Mucosa of descending colon (tissue), 3 donors: ENCODE results near the gene STK4. TPM values are rescaled to one million over a fixed set of nuclear protein-coding genes. Genes with fewer than 3 reads are reported as not detected.
"Not testable (repeated sequence)": the region's sequence is repeated elsewhere in the genome, so short reads cannot be mapped to it uniquely, and the experiment has no call there.

Source experiments
- ATAC-seq: fragments of 200-7000 bp; cut with Tn5 transposase; one replicate; pipeline ENCODE4 v1.9.1; 2020; ENCODE audit warnings: mild to moderate bottlenecking, moderate library complexity
- DNase-seq, 3 donors: peaks; one replicate each; pipeline ENCODE4 v3.0.0-alpha.2; 2020
- H3K36me3 ChIP-seq: fragments of 200-600 bp; one replicate; pipeline ENCODE4 v1.8.0; 2021; ENCODE audit warnings: low read depth, mild to moderate bottlenecking
- H3K4me1 ChIP-seq: fragments of 200-600 bp; one replicate; pipeline ENCODE4 v1.8.0; 2021; ENCODE audit warnings: low read depth, mild to moderate bottlenecking
- H3K4me3 ChIP-seq: fragments of 200-600 bp; one replicate; pipeline ENCODE4 v1.8.0; 2021; ENCODE audit warnings: mild to moderate bottlenecking
- H3K9me3 ChIP-seq: fragments of 200-600 bp; one replicate; pipeline ENCODE4 v1.8.0; 2021; ENCODE audit warnings: mild to moderate bottlenecking
- intact Hi-C, 2 donors: fragments of 100-400 bp; cut with DNase I in 1 of 2; cut with micrococcal nuclease in 1 of 2; formaldehyde crosslinking; loops; one replicate each; pipeline versions ENCODE4 v1.11.0 to v1.11.1; 2022; cut with DNase I, micrococcal nuclease
- total RNA-seq, 3 donors: library from RNA; stranded (reverse); fragmentation: NEBNext Ultra II Directional in 2 of 3; extraction: Animal tissue kit (Norgen Biotek cat#: 25700) in 2 of 3; gene quantifications; one replicate each; pipeline versions ENCODE4 v1.2.1 to v1.2.4, GENCODE V29; 2021 to 2023
- TF ChIP-seq, protein P1 (sequence below): fragments of 200-600 bp; IDR thresholded peaks from one replicate; pipeline ENCODE4 v1.8.0; 2022; ENCODE audit warnings: antibody characterized with exemption, mild to moderate bottlenecking
- donor health status: DM: no; HTN: no; CAD: no; lungs with moderate emphysema.
- donor health status: DM: no; HTN: no; CAD: no.
- donor health status: DM: no; HTN: yes; CAD: no.

STK4 gene
- total RNA-seq, 3 donors from 2014 or later: 34.2 to 42.0 (median 36.6) TPM

DNA sequence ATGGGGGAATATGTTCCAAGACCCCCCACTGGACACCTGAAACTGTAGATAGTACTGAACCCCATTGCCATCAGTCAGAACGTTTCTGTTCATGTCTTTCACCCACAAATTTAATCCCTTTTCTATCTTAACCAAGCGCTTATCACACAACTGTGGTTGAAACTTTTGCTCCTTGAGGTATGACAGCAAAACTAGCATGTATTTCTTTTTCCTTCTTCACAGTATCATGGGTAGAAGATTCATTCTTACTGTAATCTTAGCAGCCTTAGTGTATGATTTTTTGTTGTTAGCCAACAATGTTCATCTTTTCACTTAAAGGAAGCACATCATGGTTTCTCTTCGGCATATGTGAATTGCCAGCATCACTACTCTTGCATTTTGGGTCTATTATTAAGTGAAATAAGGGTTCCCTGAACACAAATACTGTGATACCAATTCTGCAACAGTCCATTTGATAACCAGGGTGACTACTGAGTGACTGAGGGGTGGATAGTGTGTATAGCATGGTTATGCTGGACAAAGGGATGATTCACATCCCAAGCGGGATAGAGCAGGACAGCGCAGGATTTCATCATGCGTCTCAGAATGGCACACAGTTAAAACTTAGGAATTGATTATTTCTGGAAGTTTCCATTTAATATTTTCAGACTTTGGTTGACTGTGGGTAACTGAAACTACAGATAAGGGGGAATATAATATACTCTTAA is 92.9 kb downstream of the STK4 start:
- ATAC-seq: no peak
- no peak overlapping the region for H3K4me3 ChIP-seq
- intact Hi-C loops: no loop called here

DNA sequence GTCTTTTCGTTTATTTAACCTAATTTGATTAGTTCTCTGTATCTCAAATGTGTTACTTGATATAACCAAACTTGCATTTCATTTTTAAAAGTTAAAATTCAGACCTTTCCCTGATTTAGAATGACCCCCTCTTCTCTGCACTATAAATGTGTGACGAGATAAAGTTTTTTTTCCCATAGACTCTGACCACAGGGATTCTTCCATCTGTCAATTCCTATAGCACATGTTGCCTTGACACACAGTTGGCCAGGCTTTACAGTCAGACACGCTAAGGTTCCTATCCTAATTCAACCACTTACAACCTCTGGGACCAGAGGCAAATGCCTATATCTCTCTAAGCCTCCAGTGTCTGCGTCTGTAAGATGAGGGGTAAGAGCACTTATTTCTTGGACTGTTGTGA is 94.0 kb downstream of the STK4 start:
- Histone ChIP-seq H3K4me1 (peaks cover 6% of the 10 kb centered on the region), H3K36me3 (no peaks in the 10 kb centered on the region), H3K9me3 (no peaks in the 10 kb centered on the region), H3K4me3 (no peak overlapping the region)
- no peak for ATAC-seq
- intact Hi-C loops: no loop called here
- TF ChIP-seq, protein P1, sequence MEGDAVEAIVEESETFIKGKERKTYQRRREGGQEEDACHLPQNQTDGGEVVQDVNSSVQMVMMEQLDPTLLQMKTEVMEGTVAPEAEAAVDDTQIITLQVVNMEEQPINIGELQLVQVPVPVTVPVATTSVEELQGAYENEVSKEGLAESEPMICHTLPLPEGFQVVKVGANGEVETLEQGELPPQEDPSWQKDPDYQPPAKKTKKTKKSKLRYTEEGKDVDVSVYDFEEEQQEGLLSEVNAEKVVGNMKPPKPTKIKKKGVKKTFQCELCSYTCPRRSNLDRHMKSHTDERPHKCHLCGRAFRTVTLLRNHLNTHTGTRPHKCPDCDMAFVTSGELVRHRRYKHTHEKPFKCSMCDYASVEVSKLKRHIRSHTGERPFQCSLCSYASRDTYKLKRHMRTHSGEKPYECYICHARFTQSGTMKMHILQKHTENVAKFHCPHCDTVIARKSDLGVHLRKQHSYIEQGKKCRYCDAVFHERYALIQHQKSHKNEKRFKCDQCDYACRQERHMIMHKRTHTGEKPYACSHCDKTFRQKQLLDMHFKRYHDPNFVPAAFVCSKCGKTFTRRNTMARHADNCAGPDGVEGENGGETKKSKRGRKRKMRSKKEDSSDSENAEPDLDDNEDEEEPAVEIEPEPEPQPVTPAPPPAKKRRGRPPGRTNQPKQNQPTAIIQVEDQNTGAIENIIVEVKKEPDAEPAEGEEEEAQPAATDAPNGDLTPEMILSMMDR: no peak
- DNase-seq: no peak

More for the DNA sequence above, 92.9 kb downstream of the STK4 start:
- TF ChIP-seq, protein P1: no peak
- Histone ChIP-seq H3K36me3 (no peaks in the 10 kb centered on the region), H3K9me3 (no peaks in the 10 kb centered on the region), H3K4me1 (peaks cover 6% of the 10 kb centered on the region)
- DNase-seq: no peak

DNA sequence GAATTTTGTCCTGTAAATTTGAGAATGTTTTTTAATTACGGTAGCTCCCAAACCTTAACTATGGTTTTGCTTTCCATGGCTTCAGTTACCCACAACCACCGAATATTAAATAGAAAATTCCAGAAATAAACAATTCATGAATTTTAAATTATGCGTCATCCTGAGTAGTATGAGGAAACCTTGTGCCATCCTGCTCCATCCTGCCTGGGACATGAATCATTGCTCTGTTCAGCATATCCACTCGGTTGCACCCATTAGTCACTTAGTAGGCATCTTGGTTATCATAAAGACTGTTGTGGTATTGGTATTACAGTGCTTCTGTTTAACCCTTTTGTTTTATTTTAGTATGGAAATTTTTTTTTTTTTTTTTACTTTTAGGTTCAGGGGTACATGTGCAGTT is 94.9 kb downstream of the STK4 start:
- no peak overlapping the region for H3K4me3 ChIP-seq
- no peak for ATAC-seq
- peaks cover 6% of the 10 kb centered on the region for H3K4me1 ChIP-seq
- no peak for DNase-seq
- H3K36me3 ChIP-seq: no peaks in the 10 kb centered on the region
- intact Hi-C loops: no loop called here
- H3K9me3 ChIP-seq: no peaks in the 10 kb centered on the region
- TF ChIP-seq, protein P1: no peak

DNA sequence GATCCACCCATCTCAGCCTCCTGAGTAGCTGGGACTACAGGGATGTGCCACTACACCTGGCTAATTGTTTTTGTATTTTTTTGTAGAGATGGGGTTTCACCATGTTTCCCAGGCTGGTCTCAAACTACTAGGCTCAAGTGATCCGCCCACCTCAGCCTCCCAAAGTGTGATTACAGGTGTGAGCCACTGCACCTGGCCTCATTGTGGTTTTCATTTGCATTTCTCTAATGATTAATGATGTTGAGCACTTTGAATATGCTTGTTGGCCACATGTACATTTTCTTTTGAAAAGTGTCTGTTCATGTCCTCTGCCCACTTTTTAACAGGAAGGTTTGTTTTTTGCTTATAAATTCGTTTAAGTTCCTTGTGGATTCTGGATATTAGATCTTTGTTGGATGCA is 96.8 kb downstream of the STK4 start:
- ATAC-seq, H3K36me3 ChIP-seq, H3K9me3 ChIP-seq, intact Hi-C loops, H3K4me3 ChIP-seq, H3K4me1 ChIP-seq: not testable (repeated sequence)
- peak in 1 of 3 donors; percentile 9 for DNase-seq

DNA sequence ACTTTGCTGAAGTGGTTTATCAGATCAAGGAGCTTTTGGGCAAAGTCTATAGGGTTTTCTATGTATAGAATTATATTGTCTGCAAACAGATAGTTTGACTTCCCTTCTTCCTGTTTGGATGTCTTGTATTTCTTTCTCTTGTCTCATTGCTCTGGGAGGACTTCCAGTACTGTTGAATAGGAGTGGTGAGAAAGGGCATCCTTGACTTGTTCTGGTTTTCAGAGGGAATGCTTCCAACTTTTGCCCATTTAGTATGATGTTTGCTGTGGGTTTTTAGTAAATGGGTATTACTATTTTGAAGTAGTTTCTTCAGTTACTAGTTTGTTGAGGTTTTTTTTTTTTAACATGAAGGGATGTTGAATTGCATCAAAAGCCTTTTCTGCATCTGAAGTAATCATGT is 98.5 kb downstream of the STK4 start:
- intact Hi-C loops: no loop called here
- Histone ChIP-seq H3K4me3 (no peak overlapping the region), H3K4me1 (peaks cover 3% of the 10 kb centered on the region), H3K36me3 (no peaks in the 10 kb centered on the region), H3K9me3 (no peaks in the 10 kb centered on the region)
- ATAC-seq: no peak
- no peak for DNase-seq
- TF ChIP-seq, protein P1: no peak

DNA sequence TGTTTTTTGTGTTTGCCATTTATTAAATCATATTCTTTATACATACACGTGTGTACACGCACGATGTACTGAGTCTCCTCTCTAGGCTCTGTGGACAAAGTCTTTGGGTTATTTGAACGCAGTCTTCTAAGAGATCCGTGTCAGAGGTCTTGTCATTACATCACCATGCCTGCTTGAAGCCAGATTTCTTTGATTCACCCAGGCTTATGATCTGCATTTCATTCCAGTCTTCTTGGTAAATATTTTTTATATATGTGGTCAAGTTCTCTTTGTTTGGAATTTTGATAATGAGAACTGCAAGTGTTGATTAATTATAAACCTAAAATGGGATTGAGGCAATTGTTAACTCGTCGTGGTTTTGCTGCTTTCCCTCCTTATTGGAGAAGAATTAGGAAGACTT is 100.1 kb downstream of the STK4 start:
- Histone ChIP-seq H3K9me3 (no peaks in the 10 kb centered on the region), H3K4me1 (peaks cover 3% of the 10 kb centered on the region), H3K4me3 (no peak overlapping the region), H3K36me3 (no peaks in the 10 kb centered on the region)
- ATAC-seq (no peak), DNase-seq (no peak)
- TF ChIP-seq, protein P1: no peak
- intact Hi-C loops: no loop called here
